ENCODE results near the gene PATJ. TPM values are rescaled to one million over a fixed set of nuclear protein-coding genes. Genes with fewer than 3 reads are reported as not detected.

Gene PATJ
- total RNA-seq, 1 experiment from 2014 or later = 47.3 TPM

- H3K18ac ChIP-seq (ENCODE audit: insufficient read length, low read depth, low read length) = no peak overlapping the region
- no peak overlapping the region for H3T11ph ChIP-seq (ENCODE audit: low read length)
- H3K9me3 ChIP-seq (ENCODE audit: control insufficient read depth, low read depth, low read length) = no peaks in the 10 kb centered on the region
- no peak overlapping the region for H2BK15ac ChIP-seq (ENCODE audit: low read depth, low read length)
- no peak overlapping the region for H3K4ac ChIP-seq (ENCODE audit: low read depth, low read length)
- Mint-ChIP-seq H3K36me3 (ENCODE audit: insufficient read depth in 1 of 3, low read depth in 3 of 3) (peaks cover 14 to 81% (median 58%) of the 10 kb centered on the region in 3 experiments; a peak in 6 of 7 replicates), H3K9me3 (no peaks in the 10 kb centered on the region), H3K4me1 (no peaks in the 10 kb centered on the region), H3K27me3 (ENCODE audit: low read depth) (no peaks in the 10 kb centered on the region), H3K27ac (no peak overlapping the region), H3K4me3 (no peak overlapping the region)
- H3K4me1 ChIP-seq (ENCODE audit: insufficient read depth, low read length) = no peaks in the 10 kb centered on the region
- no peak overlapping the region for H2BK120ac ChIP-seq (ENCODE audit: low read depth, low read length, poor library complexity, severe bottlenecking)
- no CpG with 5 or more reads among the region's 3 CpGs for WGBS (ENCODE audit: extremely low coverage, insufficient read length, low lambda C conversion rate)
- H2AFZ ChIP-seq (ENCODE audit: low read length) = no peak overlapping the region
- H3K79me1 ChIP-seq (ENCODE audit: insufficient read depth, low read depth, low read length, poor library complexity, severe bottlenecking) = no peaks in the 10 kb centered on the region
- no peak overlapping the region for H2BK12ac ChIP-seq (ENCODE audit: insufficient read length, low read depth, low read length)
- no peaks in the 10 kb centered on the region for H3K79me2 ChIP-seq (ENCODE audit: insufficient read depth, low read length)
- H4K8ac ChIP-seq (replicated peaks; ENCODE audit: insufficient read length, low read depth, low read length) = no peak overlapping the region
- TF ChIP-seq CTCF (conservative IDR thresholded peaks at IDR 0.05) = no peak
- H3K23ac ChIP-seq (ENCODE audit: insufficient read length, low read depth, low read length) = no peak overlapping the region
- no peak overlapping the region for H3K14ac ChIP-seq (ENCODE audit: insufficient read depth, low read length)
- no peak overlapping the region for H3K56ac ChIP-seq (ENCODE audit: insufficient read length, low read depth, low read length)
- no peaks in the 10 kb centered on the region for H3K23me2 ChIP-seq (ENCODE audit: insufficient read length, low read depth, low read length, poor library complexity, severe bottlenecking)
- no peak overlapping the region for H3K4me2 ChIP-seq (ENCODE audit: insufficient read depth, insufficient read length, low read length)
- H2BK5ac ChIP-seq (ENCODE audit: insufficient read length, low read length) = no peak overlapping the region
- H4K20me1 ChIP-seq (ENCODE audit: control insufficient read depth, insufficient read depth, insufficient read length) = no peaks in the 10 kb centered on the region
- H3K9ac ChIP-seq (ENCODE audit: extremely low read depth, insufficient read length, low read length) = no peak overlapping the region
- DNase-seq = no peak
- H3K27ac ChIP-seq (ENCODE audit: insufficient read length, low read depth, low read length) = no peak overlapping the region
- H4K5ac ChIP-seq (ENCODE audit: insufficient read length, low read depth, low read length) = no peak overlapping the region
- no peaks in the 10 kb centered on the region for H3K27me3 ChIP-seq (ENCODE audit: insufficient read depth, low read length)
- H2AK5ac ChIP-seq (ENCODE audit: insufficient read length, low read length) = no peak overlapping the region
- no peak overlapping the region for H2BK20ac ChIP-seq (ENCODE audit: low read depth, low read length, poor library complexity, severe bottlenecking)
- no peak overlapping the region for H4K91ac ChIP-seq (ENCODE audit: insufficient read length, low read depth, low read length)
Observed at GRCh38 chr1:61828805-61829204, 86.5 kb downstream of the PATJ start.

Measured in H9 (cell line).